ENCODE results near the gene LRRC45. TPM values are rescaled to one million over a fixed set of nuclear protein-coding genes. Genes with fewer than 3 reads are reported as not detected.

Gene LRRC45
- total and polyA plus RNA-seq, 2 experiments from 2014 or later = 16.1 to 40.7 TPM

DNA sequence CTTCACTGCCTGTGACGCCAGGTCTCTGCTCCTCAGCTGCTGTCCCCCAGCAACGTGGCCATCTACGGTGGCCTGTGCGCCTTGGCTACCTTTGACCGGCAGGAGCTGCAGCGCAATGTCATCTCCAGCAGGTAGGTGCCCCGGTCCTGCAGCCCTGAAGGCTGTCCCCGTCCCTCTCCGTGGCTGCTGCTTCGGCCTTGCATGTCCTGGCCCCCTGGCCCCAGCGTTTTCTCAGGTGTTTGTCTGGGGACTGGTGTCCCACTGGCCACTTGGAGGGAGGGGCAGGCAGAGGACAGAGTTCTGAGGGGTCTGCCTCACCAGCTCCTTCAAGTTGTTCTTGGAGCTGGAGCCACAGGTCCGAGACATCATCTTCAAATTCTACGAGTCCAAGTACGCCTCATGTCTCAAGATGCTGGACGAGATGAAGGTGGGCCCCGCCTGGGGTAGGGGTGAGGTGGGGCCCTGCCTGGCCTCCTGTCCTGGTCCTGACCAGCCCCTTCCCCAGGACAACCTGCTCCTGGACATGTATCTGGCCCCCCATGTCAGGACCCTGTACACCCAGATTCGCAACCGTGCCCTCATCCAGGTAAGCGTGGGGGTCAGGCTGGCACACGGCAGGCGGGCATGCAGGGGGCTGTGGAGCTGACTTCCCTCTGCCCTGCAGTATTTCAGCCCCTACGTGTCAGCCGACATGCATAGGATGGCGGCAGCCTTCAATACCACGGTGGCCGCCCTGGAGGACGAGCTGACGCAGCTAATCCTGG lies 33.0 kb downstream of the LRRC45 start (continued):
- TF ChIP-seq, protein P1, sequence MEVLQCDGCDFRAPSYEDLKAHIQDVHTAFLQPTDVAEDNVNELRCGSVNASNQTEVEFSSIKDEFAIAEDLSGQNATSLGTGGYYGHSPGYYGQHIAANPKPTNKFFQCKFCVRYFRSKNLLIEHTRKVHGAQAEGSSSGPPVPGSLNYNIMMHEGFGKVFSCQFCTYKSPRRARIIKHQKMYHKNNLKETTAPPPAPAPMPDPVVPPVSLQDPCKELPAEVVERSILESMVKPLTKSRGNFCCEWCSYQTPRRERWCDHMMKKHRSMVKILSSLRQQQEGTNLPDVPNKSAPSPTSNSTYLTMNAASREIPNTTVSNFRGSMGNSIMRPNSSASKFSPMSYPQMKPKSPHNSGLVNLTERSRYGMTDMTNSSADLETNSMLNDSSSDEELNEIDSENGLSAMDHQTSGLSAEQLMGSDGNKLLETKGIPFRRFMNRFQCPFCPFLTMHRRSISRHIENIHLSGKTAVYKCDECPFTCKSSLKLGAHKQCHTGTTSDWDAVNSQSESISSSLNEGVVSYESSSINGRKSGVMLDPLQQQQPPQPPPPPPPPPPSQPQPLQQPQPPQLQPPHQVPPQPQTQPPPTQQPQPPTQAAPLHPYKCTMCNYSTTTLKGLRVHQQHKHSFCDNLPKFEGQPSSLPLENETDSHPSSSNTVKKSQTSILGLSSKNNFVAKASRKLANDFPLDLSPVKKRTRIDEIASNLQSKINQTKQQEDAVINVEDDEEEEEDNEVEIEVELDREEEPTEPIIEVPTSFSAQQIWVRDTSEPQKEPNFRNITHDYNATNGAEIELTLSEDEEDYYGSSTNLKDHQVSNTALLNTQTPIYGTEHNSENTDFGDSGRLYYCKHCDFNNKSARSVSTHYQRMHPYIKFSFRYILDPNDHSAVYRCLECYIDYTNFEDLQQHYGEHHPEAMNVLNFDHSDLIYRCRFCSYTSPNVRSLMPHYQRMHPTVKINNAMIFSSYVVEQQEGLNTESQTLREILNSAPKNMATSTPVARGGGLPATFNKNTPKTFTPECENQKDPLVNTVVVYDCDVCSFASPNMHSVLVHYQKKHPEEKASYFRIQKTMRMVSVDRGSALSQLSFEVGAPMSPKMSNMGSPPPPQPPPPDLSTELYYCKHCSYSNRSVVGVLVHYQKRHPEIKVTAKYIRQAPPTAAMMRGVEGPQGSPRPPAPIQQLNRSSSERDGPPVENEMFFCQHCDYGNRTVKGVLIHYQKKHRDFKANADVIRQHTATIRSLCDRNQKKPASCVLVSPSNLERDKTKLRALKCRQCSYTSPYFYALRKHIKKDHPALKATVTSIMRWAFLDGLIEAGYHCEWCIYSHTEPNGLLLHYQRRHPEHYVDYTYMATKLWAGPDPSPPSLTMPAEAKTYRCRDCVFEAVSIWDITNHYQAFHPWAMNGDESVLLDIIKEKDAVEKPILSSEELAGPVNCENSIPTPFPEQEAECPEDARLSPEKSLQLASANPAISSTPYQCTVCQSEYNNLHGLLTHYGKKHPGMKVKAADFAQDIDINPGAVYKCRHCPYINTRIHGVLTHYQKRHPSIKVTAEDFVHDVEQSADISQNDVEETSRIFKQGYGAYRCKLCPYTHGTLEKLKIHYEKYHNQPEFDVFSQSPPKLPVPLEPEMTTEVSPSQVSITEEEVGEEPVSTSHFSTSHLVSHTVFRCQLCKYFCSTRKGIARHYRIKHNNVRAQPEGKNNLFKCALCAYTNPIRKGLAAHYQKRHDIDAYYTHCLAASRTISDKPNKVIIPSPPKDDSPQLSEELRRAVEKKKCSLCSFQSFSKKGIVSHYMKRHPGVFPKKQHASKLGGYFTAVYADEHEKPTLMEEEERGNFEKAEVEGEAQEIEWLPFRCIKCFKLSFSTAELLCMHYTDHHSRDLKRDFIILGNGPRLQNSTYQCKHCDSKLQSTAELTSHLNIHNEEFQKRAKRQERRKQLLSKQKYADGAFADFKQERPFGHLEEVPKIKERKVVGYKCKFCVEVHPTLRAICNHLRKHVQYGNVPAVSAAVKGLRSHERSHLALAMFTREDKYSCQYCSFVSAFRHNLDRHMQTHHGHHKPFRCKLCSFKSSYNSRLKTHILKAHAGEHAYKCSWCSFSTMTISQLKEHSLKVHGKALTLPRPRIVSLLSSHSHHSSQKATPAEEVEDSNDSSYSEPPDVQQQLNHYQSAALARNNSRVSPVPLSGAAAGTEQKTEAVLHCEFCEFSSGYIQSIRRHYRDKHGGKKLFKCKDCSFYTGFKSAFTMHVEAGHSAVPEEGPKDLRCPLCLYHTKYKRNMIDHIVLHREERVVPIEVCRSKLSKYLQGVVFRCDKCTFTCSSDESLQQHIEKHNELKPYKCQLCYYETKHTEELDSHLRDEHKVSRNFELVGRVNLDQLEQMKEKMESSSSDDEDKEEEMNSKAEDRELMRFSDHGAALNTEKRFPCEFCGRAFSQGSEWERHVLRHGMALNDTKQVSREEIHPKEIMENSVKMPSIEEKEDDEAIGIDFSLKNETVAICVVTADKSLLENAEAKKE (CRISPR knock-in tag; IDR thresholded peaks at IDR 0.05) = no peak

DNA sequence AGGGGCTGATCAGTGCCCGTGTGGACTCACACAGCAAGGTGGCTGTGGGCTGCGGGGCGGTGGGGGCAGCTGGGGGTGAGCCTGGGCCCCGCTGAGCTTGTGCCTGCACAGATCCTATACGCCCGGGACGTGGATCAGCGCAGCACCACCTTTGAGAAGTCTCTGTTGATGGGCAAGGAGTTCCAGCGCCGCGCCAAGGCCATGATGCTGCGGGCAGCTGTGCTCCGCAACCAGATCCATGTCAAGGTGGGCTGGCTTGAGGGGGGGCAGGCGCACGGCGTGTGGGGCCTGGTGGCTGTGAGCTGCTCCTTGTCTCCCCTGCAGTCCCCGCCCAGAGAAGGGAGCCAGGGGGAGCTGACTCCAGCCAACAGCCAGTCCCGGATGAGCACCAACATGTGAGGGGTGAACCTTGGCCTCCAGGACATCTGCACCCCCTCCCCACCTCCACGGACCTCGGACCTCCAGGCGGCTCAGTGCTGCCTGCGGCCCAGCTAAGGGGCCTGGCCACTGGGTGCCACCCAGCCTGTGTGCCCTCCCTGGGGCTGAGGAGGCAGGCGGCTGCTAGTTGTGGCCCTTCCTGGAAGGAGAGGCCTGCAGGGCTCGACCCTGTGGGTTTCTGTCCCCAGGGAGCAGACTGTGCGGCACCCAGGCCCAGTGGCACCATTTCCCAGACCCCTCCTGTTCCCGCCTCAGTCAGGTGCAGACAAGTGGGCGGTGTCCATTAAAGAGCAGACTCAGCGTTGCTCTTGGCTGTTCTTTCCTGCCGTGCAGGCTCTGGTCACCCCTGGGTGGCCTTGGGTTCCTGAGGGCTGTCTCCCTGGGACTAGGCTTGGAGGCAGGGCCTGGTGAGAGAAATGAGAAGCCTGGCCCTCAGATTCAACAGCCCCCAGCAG lies 33.9 kb downstream of the LRRC45 start:
- H3K27ac ChIP-seq (ENCODE audit: low read depth) = no peak overlapping the region
- Mint-ChIP-seq H3K27ac (no peak overlapping the region), H3K4me1 (no peaks in the 10 kb centered on the region; the same call in 2 of the 3 replicates), H3K4me3 (no peak overlapping the region), H3K36me3 (ENCODE audit: low read depth) (peaks cover 22% of the 10 kb centered on the region), H3K27me3 (ENCODE audit: insufficient read depth, low read depth, poor library complexity) (peaks cover 18% of the 10 kb centered on the region), H3K9me3 (no peaks in the 10 kb centered on the region)
- peaks cover 4% of the 10 kb centered on the region; the same call in 1 of the 2 replicates for H3K36me3 ChIP-seq (ENCODE audit: insufficient read depth)
- ATAC-seq (no peak), DNase-seq (ENCODE audit: low spot score) (no peak)
- peaks cover 9% of the 10 kb centered on the region; the same call in 1 of the 2 replicates for H3F3A ChIP-seq (replicated peaks; ENCODE audit: low read depth)
- no peak overlapping the region for H3K4me3 ChIP-seq
- no peak overlapping the region for H3K4me2 ChIP-seq
- H3K27me3 ChIP-seq (ENCODE audit: insufficient read depth) = no peaks in the 10 kb centered on the region
- peaks cover 9% of the 10 kb centered on the region; the same call in 1 of the 2 replicates for H3K79me2 ChIP-seq (replicated peaks; ENCODE audit: insufficient read depth)
- H4K20me1 ChIP-seq (replicated peaks; ENCODE audit: insufficient read depth) = peaks cover 8% of the 10 kb centered on the region; the same call in 1 of the 2 replicates
- no peaks in the 10 kb centered on the region for H3K4me1 ChIP-seq (ENCODE audit: insufficient read depth)
- no peaks in the 10 kb centered on the region for H3K9me2 ChIP-seq (ENCODE audit: insufficient read depth)
- H2AFZ ChIP-seq = no peak overlapping the region
- TF ChIP-seq, protein P1 (CRISPR knock-in tag; IDR thresholded peaks at IDR 0.05) = no peak
- TF ChIP-seq STAT1 (IDR thresholded peaks at IDR 0.05; ENCODE audit: unreplicated experiment) = no peak
- no peak for TF ChIP-seq EZH2 (IDR thresholded peaks at IDR 0.05; ENCODE audit: low read depth, unreplicated experiment)
